Epidermal melanocyte (primary cell): ENCODE data around the gene LRRFIP1.

ENCODE experiments used
- DNase-seq: peaks from one replicate; pipeline ENCODE4 v3.0.0; 2011; ENCODE audit warnings: low spot score; ENCODE audit not compliant: insufficient read length

The LRRFIP1 gene

DNA sequence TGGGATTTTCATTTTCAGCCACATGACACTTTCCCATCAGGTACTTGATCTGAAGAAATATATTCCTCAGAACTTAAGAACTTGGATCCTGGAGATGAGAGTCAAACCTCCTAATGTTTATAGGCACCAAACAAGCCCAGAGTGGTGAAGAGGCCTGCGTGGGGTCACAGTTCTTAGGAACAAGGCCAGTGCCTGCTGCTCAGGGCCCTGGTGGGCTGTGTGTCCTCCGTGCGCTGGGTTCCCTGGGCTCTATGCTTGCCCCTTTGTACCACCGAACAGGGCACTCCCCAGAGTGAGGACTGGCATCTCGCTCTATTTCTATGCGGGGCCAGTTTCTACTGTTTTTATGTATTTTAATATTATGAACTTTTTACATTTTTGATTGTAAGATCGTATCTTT, 95.2 kb downstream of the LRRFIP1 start:
- DNase-seq: no peak

DNA sequence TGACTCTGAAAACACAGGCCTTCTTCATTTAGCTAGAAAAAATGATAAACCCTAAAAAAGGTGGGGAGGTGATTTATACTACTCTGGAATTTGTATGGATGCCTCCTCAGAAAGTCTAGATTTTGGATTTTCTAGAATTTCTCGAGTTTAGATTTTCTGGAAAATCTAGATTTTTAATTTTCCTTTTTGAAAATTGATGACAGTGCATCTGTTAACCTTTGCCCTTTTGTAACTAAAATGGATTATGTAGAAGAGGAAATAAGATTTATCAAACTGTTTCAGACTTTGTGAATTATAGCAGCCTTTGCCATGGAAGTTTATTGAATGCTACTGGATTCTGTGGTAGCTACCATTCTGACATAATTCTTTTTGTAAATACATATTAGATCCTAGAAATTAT, 95.6 kb downstream of the LRRFIP1 start:
- DNase-seq: no peak

DNA sequence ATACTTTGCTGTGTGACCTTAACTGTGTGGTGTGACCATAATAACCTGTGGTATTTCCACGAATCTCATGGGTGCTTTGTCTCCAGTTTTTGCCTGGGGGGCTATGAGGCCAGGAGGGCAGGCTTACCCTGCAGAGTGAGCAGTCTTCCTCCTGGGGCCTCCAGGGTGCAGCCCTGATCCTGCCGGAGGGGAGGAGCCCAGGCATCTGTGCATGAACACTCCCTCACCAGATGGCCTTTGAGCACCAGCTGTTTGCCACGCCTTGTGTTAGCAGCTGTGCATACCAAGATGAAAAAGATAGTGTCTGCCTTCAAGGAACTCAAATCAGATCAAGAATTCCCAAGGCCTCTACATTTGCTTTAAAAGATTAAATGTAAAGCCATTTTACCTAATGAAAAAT, 96.2 kb downstream of the LRRFIP1 start:
- DNase-seq: no peak

DNA sequence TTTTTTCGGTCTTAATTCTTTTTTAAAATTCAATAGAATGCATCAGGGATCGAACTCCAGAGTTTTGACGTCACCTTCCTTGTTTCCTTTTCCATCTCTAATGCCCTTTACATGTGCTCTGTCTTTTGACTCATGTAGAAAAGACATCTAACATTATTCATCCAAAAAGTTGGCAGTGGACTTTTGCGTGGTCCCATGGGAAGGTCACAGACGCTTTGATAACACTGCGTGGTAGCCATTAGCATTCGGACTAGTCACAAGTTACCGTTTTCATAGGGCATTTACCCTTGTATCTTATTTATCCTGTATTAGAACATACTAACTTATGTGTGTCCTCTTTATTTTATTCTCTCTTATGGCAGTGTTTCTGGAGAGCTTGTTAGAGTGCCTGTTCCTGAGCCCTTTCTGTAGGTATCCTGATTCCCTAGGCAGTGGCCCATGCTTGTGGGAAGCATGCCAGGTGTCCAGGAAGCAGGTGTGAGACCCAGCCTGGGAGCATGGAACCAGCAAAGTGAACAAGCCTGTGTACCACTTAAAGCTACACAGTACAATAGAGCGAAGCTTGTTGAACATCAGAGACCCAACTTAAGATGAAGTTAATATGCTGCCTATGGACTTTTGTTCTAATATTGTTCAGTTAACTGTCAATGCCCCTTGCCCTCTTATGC, 97.6 kb downstream of the LRRFIP1 start:
- DNase-seq: no peak

DNA sequence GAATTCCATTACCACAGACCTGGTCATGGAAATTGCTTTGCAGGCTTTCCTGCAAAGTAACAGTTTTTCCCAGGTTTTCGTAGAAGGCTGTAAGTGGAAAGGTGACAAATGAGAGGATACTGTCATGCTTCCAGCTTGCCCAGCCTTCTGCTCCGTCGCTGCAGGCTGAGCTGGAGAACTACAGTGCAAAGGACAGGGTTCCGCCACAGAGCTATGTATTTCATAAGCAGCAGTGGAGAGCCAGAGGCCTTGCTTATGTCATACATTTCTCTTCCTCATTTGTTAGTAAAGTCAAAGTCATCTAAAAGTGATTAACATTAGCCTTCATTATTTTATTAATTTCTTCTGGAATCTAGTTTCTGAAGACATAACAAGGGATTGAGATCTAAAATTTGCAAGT, 98.3 kb downstream of the LRRFIP1 start:
- DNase-seq: no peak

DNA sequence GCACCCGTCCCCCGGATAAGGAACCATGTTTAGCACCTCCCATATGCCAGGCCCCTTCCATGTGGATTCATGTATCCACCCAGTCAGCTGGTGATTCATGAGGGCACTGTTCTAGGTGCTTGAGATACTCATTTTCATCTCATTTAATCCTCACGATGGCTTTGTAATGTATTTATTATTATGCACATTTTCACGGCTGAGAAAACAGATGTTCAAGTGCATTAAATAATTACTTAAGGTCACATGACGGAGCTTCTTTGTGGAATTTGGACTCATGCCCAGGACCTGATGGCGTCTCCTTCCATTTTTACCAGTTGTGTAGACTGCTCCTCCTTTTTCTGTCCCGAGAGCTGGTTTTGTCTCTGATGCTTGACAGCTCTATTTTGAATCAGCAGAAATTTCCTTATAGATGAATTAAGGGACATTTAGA, 99.0 kb downstream of the LRRFIP1 start:
- DNase-seq: peak; percentile 57

DNA sequence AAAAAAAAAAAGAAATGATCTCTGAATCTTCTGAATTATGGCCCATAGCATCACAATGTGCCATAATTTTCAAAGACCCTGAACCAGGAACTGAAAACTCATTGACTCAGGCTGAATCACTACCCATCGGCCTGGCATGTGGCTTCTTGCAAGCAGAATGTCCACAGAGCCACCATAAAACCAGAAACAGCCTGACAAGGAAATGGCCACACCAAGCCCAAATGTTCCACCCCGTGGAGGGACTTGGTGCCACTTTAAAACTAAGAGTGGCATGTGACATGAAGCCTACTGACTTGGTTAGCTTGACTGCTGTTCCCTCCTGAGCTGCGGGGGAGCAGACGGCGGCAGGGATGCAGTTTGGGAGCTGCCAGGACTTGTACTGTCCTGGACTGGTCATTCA, 100.0 kb downstream of the LRRFIP1 start:
- DNase-seq: no peak

DNA sequence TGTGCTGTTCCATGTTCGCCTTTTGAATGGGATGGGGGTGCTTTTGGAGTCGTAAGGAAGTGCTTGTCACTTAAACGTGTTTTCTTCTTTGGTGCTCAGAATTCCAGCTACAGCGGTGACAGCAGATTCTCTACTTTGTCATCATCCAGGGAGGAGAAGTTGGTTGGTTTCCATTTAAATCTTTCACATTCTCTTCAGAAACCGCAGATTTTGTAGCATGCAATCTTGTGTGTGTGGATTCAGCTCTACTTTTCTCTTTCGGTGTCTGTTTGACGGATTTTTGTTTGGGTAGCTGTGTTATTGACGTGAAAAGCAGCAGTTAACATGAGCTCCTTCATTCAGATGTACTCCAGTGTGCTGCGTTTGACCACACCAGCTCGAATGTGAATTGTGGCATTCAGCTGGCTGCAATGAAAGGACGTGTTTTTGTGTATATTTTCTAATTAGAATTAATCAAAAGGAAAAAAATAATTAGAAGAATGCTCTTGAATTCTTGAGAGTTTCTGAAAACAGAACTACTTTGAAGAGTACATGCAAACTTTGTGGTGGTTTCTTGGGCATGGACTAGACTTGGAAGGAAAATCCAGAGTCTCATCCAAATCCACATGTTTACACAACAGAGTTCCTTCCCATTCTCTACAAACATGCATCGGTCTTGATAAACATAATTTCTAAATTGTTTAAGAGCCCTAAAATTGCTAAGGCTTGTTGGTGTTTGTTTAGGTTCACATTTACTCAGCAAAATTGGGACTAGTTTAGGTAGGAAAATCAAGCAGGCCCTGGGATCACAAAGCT, 102.5 kb downstream of the LRRFIP1 start:
- no peak for DNase-seq

DNA sequence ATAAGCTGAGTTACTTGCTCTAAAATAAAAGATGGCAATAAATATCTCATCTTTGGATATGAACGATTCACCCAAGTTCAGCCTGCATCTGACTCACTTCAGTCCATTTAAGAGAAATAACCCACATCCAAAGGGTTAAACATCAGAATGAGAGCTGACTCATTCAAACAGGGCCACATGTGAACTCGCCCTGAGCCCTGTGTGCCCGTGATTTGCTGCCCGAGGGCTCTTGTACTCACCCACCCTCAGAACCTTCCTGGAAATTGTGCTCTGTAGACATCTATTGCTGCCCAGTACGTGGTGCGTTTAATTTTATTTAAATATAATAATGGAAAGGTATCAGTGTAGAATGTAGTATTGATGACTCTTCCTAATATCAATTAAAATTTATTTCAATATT, 104.3 kb downstream of the LRRFIP1 start:
- DNase-seq: no peak

DNA sequence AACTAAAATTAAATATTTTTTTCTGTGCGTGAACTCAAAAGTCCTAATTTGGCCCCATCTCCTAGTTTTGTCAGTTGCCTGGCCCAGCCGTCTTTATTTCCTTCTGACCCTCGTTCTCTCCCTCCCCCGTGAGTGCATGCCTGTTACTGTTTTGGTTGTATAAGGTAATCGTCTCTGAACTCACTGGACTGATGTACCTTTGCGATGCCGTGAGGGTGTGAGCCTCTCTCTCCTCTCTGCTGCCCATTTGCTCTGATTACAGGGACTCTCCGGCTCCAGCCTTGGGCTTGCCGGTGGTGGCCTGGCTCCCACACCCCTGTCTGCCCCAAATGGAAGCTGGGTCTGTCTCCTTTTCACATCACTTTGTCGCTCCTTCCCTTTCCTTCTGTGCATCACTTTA, 104.7 kb downstream of the LRRFIP1 start:
- DNase-seq: no peak

DNA sequence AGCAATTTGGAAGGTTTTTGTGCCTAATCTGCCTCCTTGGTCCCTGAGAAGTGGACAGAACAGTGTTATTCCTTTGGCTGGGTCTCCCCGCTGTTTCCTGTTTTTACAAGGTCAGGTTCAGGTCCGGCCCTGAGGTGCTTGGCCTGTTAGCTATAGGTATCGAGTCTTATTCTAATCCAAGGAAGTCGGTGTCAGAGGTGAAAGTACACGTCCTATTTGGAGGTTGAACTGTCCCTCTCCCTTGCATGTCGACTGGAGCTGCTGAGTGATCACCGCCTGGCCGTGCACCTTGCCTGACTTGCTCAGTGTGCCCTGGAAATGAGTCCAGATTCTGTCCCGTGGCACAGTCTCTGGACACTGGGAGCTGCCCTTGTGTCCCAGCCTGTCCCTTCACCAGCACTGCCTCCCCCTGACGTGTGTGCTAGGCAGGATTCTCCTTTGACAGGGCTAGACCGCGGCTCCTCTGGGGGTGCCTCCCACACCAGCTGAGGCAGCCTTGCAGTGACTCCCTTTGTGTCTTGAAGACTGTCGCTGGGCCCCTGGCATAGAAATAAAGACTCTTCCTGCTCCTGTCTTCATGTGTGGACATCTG, 105.5 kb downstream of the LRRFIP1 start:
- no peak for DNase-seq

DNA sequence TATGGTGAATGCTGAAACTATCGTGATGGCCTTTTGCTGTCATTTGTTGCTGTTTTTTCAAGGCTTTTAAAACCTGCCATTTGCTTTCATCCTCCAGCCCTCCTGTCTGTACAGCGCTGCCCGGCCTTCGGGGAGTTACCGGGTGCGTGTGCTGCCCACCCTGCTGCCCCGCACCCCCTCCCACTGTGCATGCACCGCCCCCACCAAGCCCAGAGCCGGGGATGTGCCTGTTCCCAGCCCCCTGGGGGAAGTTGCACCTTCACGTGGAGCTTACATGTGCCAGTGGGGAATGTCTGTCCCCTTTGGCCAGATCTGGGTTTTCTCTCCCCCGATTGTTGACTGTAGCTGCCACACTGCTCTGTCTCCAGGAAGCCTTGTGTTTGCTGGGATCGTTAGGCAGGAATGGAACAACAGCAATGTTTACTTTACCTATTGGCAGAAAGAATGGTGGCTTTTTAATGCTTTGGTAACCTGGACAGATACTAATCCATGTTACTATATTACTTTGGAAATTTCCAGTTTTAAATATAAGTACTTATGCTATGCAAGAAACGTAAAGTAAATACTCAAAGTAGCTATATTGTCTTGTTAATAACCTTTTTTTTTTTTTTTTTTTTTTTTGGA, 106.4 kb downstream of the LRRFIP1 start:
- DNase-seq: no peak

DNA sequence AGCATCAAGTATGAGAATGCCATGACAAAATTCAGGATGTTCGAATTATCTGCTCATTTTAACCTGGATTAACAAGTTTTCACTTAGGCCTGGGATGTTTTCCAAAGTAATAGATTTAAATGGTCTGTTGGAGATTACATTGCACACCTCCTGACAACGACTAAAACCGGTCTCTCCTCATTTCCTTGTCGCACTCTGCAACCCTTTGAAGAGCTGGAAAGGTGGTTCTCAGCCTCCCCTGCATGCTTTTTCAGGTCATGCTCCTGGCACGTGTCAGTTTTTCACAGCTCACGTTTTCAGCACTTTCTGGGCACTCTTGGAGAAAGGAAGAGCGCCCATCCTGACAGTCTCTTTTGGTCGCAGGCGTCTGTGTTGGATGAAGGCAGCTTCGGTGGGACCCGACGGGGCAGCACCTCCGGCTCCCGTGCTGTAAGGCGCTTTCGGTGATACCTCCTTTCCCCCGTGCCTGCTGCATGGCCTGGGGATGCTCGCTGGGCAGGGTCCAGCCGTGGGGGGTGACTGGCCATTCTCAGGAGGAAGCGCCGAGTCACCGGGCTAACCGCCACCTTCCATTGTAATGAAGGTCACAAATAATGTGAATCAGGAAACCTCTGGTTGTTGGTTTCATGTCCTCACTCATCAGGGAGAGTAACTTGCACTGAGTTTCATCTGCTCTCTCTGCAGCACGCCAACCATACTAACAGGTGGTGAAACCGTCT, 107.7 kb downstream of the LRRFIP1 start:
- DNase-seq: no peak

DNA sequence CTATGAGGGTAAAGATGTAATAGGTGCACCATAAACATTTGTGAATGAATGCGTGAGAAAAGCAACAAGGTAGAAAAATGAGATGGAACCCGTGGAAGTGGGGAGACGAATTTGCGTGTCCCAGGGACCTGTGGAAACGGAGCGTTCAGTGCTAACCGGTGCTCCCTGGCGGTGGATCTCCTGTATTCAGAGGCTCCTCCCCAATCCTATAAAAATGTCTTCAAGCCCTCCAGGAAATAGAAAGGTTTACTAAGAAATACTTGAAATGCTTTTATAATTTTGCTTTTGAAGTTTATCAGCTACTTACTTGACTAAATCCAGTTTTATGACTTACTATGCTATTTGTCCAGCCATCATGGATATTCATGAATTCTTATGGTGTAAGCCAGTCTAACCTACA, 108.4 kb downstream of the LRRFIP1 start:
- DNase-seq: no peak

DNA sequence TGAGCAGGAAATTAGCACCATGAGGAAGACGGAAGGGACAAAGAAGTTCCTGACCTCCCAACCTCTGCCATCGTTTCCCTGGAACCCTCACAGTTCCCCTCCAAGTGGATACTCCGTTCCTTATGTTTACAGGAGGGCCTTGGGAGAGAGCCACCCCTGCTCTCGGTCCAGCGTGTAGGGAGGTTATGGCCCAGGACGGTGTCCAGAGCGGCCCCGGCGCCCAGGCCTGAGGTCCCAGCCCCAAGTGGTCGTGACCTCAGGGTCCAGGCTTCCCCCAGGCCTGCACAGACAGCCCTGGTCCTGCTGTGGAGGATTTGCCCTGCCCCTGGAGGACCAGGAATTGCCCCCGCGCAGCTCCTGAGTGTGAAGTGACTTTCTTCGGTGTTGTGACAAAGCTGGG, 109.4 kb downstream of the LRRFIP1 start:
- DNase-seq: no peak

DNA sequence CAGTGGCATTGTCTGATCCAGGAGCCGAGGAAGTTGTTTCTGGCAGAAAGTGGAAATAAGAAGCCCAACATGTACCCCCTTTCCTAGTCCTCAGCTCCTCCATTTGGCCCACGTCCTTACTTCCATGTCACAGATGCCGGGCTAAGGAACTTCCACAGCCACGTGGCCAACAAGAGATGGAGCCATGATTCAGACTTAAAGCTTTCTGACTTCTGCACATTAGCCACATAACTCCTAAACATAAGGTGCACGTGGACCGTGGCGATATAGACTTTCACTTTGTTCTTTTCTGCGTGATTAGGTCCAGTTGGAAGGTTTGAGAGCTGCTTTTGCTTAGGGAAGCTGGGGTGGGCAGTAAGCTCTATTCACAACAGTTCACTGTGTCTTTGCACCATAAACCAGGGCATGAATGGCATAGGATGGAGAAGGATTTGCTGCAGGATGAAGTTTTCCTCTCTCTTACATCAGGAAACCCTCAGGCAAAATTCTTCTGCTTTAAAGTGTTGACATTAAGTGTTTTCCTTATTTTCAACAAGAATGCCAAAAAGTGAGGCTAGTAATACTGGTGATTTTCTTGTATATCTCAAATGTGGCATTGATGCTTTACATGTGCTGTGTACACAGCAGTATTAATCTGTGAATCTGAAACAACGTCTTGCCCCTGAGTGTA, 109.9 kb downstream of the LRRFIP1 start:
- no peak for DNase-seq

DNA sequence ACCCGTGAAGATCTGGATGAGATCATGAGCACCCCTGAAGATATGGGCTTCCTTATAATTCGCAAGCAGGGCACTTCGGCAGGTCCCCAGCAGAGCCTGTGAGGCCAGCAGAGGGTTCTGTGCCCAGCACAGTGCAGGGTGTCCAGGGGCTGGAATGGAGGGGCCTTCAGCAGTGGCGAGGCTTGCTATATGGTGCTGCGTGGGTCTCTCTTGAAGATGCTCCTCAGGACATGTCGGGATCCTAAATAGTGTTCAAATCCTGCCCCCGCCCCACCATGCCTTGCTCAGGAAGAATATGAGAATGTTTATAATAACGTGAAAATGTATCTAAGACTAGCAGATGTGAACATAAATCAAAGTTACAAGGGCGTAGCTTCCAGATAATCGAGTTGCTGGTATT, 110.9 kb downstream of the LRRFIP1 start:
- DNase-seq: no peak

DNA sequence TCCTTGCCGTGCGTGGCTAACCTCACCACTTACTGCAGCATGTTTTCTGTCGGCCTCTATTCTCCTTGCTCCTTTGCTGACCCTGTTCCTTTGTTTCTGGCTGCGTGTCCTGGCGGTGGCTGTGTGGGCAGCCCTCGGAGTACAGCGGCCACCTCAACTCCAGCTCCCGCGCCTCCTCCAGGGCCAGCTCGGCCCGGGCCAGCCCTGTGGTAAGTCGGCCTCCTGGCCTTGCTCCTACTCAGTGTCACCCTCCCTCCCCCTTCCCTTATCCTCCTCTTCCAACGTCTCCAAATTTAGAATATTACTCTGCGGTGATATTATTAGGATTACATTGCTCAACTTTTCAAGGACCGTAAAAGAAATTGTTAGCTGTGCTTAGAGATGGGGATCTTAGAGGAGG, 111.7 kb downstream of the LRRFIP1 start:
- DNase-seq: no peak

DNA sequence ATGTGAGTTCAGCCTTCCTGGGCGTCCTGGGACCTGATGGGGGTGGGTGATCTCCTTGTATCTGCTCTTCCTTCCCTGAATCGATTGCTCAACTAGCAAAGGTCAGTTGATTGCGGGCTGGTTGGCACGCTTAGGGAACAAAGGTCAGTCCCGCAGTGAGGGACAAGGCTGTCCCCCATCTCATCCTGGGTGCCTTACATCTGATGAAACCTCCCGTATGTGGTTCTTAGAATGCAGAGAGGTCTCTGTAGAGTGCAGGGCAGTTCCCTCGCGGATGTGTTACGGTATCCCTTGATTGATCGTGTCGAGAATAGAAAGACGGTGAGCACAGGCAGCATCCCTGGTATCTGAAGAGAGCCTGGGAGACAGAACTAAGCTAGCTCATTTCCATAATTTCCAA, 114.8 kb downstream of the LRRFIP1 start:
- no peak for DNase-seq

DNA sequence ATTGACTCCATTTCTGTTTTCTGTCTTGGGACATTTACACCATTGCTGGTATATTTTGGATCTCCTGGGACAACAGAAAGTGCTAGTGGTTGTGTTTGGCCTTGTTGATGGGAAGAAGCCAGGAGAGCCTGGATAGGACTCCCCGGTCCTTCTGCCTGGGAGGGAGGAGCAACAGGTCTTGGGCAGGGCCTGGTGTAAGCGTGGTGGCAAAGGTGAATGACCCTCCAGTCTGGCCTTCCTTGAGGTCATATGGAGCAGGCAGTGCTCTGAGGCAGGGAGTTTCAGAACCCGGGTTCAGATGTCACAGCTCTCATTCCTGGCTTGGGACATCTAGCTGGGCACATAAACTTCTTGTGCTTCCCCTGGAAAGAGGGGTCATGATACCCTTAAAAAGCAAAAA, 115.2 kb downstream of the LRRFIP1 start:
- DNase-seq: no peak

DNA sequence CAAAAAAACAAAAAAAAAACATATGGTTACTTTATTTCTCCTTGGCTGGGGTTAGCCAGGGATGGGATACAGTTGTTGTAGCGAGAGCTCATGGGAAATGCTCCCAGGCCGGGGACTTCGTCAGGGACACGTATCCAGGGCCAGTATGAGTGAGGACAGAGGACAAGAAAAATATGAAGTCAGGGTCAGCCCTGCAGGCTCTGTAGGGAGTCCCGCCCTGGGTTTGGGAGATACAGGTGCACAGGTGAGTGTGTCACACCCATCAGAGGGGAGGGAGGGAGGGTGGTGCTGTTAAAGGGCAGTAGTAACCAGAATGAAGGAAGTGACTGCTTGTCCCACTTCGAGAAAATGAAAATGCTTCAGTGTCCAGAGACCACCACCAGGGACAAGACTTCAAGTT, 115.6 kb downstream of the LRRFIP1 start:
- DNase-seq: no peak
